ENCODE data around the gene ABHD10.
A peak's percentile ranks its signal among the peaks of the same experiment; 100 is the strongest.

Gene ABHD10

DNA sequence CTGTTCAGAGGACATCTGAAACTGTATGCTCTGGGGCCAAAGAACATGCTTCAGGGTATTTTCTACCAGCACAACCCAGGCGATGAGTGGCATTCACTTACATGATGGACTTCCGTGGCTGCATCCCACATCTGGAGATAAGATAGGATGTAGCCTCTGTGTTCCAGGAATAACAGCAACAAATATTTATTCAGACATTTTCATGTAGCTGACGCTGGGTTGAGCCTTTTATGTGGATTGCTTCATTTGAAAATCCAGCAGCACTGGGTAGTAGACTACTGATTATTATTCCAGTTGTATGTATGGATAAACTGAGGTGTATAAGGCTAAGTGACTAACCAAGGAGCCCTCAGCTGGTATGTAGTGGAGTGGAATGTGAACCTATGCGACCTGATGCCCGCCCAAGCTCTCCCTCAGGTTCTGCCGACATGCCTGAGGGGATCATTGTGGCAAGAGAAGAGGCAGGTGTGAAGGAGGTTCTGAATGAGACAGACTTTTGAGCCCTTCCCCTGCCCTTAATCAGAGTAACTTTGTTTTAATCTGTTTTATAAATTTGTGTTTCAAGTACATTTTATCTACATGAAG lies 25.9 kb upstream of the ABHD10 start:
- no peaks in the 10 kb centered on the region for H3K4me1 Mint-ChIP-seq
- no peaks in the 10 kb centered on the region for H3K9me3 Mint-ChIP-seq
- CTCF ChIA-PET: no interaction called here
- no peak overlapping the region for H3K4me3 Mint-ChIP-seq
- no peak for DNase-seq
- no peak overlapping the region for H3K27ac Mint-ChIP-seq
- no peaks in the 10 kb centered on the region for H3K36me3 Mint-ChIP-seq
- peaks cover 4% of the 10 kb centered on the region for H3K27me3 Mint-ChIP-seq

DNA sequence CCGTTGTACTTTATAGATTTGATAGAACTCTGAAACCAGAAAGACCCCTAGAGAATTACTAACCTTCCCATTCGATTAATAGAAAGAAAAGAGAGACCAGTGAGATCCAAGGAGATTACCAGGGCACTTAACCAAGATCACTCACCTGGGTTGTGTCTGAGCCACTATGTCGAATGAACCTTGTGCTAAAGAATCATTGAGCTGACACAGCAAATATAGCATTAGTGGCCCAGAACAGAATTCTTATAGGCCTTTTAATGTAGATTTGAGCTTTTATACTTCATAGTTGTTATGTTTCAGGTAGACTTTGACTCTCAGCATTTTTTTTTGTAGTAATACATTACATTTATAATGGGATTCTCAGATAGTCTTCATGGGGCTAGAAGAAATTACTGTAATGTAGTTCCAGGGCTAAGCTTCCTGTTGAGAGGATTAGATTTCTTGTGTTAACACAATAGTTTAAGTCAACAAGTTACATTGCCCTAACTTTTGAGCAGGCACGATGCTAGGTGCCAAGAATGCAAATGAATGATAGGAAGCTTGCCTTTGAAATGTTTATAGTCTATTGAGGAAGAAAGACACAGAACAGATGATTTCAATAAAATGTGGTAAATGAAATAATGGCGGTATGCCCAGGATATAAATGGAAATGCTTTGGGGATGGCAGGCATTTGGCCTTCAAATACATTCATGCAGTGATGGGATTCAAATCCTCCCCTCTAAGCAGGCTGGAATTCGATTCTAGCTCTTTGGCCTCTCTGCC lies 24.4 kb upstream of the ABHD10 start:
- Mint-ChIP-seq H3K4me3 (no peak overlapping the region), H3K27ac (no peak overlapping the region), H3K4me1 (no peaks in the 10 kb centered on the region), H3K36me3 (no peaks in the 10 kb centered on the region), H3K27me3 (peaks cover 4% of the 10 kb centered on the region), H3K9me3 (no peaks in the 10 kb centered on the region)
- DNase-seq: no peak
- CTCF ChIA-PET: interaction anchor here (1.2 to 3.3 kb wide), 2 partner anchors 14 to 239 kb away, joined by 3 to 14 read pairs; no protein-coding TSS in a partner anchor

DNA sequence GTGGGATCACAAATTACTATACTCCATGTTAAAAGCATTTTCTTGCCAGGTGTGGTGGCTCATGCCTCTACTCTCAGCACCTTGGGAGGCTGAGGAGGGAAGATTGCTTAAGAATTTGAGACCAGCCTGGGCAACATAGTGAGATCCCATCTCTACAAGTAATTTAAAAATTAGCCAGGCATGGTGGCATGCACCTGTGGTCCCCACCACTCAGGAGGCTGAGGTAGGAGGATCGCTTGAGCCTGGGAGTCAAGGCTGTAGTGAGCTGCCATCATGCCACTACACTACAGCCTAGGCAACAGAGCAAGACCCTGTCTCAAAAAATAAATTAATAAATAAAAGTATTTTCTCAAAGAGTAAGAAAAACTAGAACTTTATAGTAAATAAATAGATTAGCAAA lies 22.9 kb upstream of the ABHD10 start:
- no peaks in the 10 kb centered on the region for H3K4me1 Mint-ChIP-seq
- CTCF ChIA-PET: interaction anchor here (0.6 to 3.3 kb wide), 2 partner anchors 12 to 92 kb away, joined by 4 to 14 read pairs; no protein-coding TSS in a partner anchor
- H3K4me3 Mint-ChIP-seq: no peak overlapping the region
- H3K36me3 Mint-ChIP-seq: no peaks in the 10 kb centered on the region
- no peaks in the 10 kb centered on the region for H3K9me3 Mint-ChIP-seq
- no peak for DNase-seq
- H3K27me3 Mint-ChIP-seq: no peaks in the 10 kb centered on the region
- no peak overlapping the region for H3K27ac Mint-ChIP-seq

GRCh38 chr3:111956449-111956848 lies 22.4 kb upstream of the ABHD10 start:
- H3K4me3 Mint-ChIP-seq: no peak overlapping the region
- H3K27ac Mint-ChIP-seq: no peak overlapping the region
- DNase-seq: no peak
- no peaks in the 10 kb centered on the region for H3K36me3 Mint-ChIP-seq
- no peaks in the 10 kb centered on the region for H3K27me3 Mint-ChIP-seq
- CTCF ChIA-PET: interaction anchor here (0.6 to 3.3 kb wide), 3 partner anchors 11 to 92 kb away, joined by 3 to 14 read pairs (median 4); no protein-coding TSS in a partner anchor
- no peaks in the 10 kb centered on the region for H3K9me3 Mint-ChIP-seq
- no peaks in the 10 kb centered on the region for H3K4me1 Mint-ChIP-seq

- Mint-ChIP-seq H3K27ac (no peak overlapping the region), H3K4me1 (no peaks in the 10 kb centered on the region), H3K27me3 (no peaks in the 10 kb centered on the region), H3K9me3 (no peaks in the 10 kb centered on the region), H3K36me3 (no peaks in the 10 kb centered on the region), H3K4me3 (no peak overlapping the region)
- CTCF ChIA-PET: interaction anchor here (0.8 to 3.3 kb wide), 2 partner anchors 11 to 57 kb away, joined by 3 to 14 read pairs; no protein-coding TSS in a partner anchor
- no peak for DNase-seq
These were observed 21.7 kb upstream of the ABHD10 start for GRCh38 chr3:111956995-111957734.

- no peaks in the 10 kb centered on the region for H3K27me3 Mint-ChIP-seq
- no peaks in the 10 kb centered on the region for H3K36me3 Mint-ChIP-seq
- H3K27ac Mint-ChIP-seq: no peak overlapping the region
- CTCF ChIA-PET: interaction anchor here (1.4 to 11.5 kb wide), 3 partner anchors 101 to 293 kb away, joined by 3 to 199 read pairs (median 4); no protein-coding TSS in a partner anchor
- no peaks in the 10 kb centered on the region for H3K9me3 Mint-ChIP-seq
- DNase-seq: no peak
- no peaks in the 10 kb centered on the region for H3K4me1 Mint-ChIP-seq
- no peak overlapping the region for H3K4me3 Mint-ChIP-seq
These were observed 17.2 kb upstream of the ABHD10 start for GRCh38 chr3:111961461-111962164.

- H3K4me3 Mint-ChIP-seq: no peak overlapping the region
- no peaks in the 10 kb centered on the region for H3K9me3 Mint-ChIP-seq
- no peaks in the 10 kb centered on the region for H3K36me3 Mint-ChIP-seq
- DNase-seq: no peak
- no peaks in the 10 kb centered on the region for H3K27me3 Mint-ChIP-seq
- H3K27ac Mint-ChIP-seq: no peak overlapping the region
- peaks cover 6% of the 10 kb centered on the region for H3K4me1 Mint-ChIP-seq
- CTCF ChIA-PET: interaction anchor here (1.4 to 11.5 kb wide), 2 partner anchors 245 to 295 kb away, joined by 4 to 199 read pairs; no protein-coding TSS in a partner anchor
These were observed 15.4 kb upstream of the ABHD10 start for GRCh38 chr3:111963424-111963823.

DNA sequence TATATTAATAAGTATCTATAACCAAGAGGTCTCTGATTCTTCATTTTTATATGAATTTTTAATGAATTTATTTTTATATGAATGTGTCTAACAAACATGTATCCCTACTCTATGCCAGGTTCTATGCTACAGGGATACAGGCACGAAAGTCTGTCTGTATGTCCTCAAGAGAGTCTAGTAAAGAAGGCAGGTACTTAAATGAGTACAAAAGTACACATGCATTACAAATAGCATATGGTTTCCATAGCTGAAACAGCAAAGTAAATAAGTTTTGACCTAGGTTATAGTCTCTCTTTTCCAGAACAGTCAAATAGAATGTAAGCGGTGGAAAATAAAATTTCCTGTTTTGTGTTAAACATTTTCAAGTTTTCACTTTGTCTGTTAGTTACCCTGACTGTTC lies 13.3 kb upstream of the ABHD10 start:
- DNase-seq: no peak
- no peak overlapping the region for H3K27ac Mint-ChIP-seq
- H3K4me1 Mint-ChIP-seq: peaks cover 6% of the 10 kb centered on the region
- CTCF ChIA-PET: interaction anchor here (0.8 to 11.5 kb wide), 7 partner anchors 13 to 247 kb away, joined by 3 to 199 read pairs (median 4); partner anchors contain the start of gene ABHD10
- H3K27me3 Mint-ChIP-seq: no peaks in the 10 kb centered on the region
- no peak overlapping the region for H3K4me3 Mint-ChIP-seq
- H3K9me3 Mint-ChIP-seq: no peaks in the 10 kb centered on the region
- no peaks in the 10 kb centered on the region for H3K36me3 Mint-ChIP-seq

GRCh38 chr3:111967068-111967467 lies 11.8 kb upstream of the ABHD10 start:
- Mint-ChIP-seq H3K4me1 (peaks cover 9% of the 10 kb centered on the region), H3K27ac (no peak overlapping the region), H3K27me3 (peaks cover 5% of the 10 kb centered on the region), H3K9me3 (no peaks in the 10 kb centered on the region), H3K36me3 (no peaks in the 10 kb centered on the region), H3K4me3 (no peak overlapping the region)
- no peak for DNase-seq
- CTCF ChIA-PET: interaction anchor here (0.6 to 11.5 kb wide), 23 partner anchors 8 to 807 kb away, joined by 3 to 199 read pairs (median 5); partner anchors contain the start of genes ABHD10 and PHLDB2

DNA sequence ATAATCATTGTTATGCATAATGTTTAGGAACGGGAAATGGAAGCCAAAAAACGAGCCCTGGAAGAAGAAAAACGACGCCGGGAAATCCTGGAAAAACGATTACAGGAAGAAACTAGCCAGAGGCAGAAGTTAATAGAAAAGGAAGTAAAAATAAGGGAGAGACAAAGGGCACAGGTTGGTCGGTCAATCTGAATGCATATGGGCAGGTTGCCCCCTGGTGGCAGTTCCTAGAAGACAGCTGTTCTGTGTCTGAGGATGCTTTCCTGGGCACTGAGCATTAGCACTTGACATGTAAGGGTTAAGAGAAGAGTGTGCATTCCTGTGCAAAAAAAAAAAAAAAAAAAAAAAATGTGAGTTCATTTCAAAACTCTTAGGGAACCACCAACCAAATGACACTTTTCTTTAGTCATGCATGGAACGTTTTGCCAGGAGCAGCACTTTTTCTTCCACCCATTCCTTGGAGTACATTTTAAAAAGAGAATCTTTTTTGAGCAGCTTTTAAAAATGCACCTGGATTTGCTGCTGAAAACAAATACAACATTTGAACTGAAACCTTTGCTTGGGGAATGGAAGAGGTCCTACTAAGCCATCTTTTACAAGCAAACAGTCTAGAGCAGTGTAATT lies 11.1 kb upstream of the ABHD10 start:
- CTCF ChIA-PET: interaction anchor here (0.7 to 11.5 kb wide), 24 partner anchors 10 to 806 kb away, joined by 3 to 199 read pairs (median 5); partner anchors contain the start of genes ABHD10 and PHLDB2
- H3K4me1 Mint-ChIP-seq: peaks cover 9% of the 10 kb centered on the region
- peak; percentile 87 for DNase-seq
- no peak overlapping the region for H3K4me3 Mint-ChIP-seq
- H3K27me3 Mint-ChIP-seq: peaks cover 5% of the 10 kb centered on the region
- H3K9me3 Mint-ChIP-seq: no peaks in the 10 kb centered on the region
- no peak overlapping the region for H3K27ac Mint-ChIP-seq
- H3K36me3 Mint-ChIP-seq: no peaks in the 10 kb centered on the region

GRCh38 chr3:111968319-111969054 lies 10.3 kb upstream of the ABHD10 start:
- peaks cover 9% of the 10 kb centered on the region for H3K4me1 Mint-ChIP-seq
- no peaks in the 10 kb centered on the region for H3K36me3 Mint-ChIP-seq
- H3K4me3 Mint-ChIP-seq: no peak overlapping the region
- DNase-seq: no peak
- CTCF ChIA-PET: interaction anchor here (0.7 to 11.5 kb wide), 23 partner anchors 10 to 391 kb away, joined by 3 to 199 read pairs (median 5); partner anchors contain the start of genes ABHD10 and PHLDB2
- H3K27ac Mint-ChIP-seq: no peak overlapping the region
- H3K27me3 Mint-ChIP-seq: peaks cover 5% of the 10 kb centered on the region
- no peaks in the 10 kb centered on the region for H3K9me3 Mint-ChIP-seq

DNA sequence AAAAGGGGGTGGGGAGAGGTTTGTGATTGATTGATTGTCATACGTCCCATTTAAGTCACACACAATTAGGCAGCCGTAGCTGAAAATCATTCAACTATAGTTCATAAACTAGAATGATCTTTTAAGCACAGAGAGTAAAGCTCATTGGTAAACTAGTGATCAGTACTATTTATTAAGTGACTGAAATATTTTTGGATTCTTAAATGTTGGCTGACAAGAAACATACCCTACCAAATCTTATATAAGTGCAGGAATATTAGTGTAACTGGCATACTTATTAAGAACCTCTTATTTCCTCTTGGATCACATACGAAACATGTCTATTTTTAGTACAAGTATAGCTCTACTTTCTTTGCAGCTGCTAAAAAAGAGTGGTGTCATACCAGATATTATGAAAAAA lies 8.4 kb upstream of the ABHD10 start:
- no peak for DNase-seq

More for the DNA sequence above, 8.4 kb upstream of the ABHD10 start:
- no peak overlapping the region for H3K27ac Mint-ChIP-seq
- CTCF ChIA-PET: interaction anchor here (0.7 to 11.5 kb wide), 6 partner anchors 9 to 252 kb away, joined by 3 to 199 read pairs (median 4); partner anchors contain the start of gene ABHD10
- no peak overlapping the region for H3K4me3 Mint-ChIP-seq
- H3K9me3 Mint-ChIP-seq: no peaks in the 10 kb centered on the region
- no peaks in the 10 kb centered on the region for H3K36me3 Mint-ChIP-seq
- H3K27me3 Mint-ChIP-seq: peaks cover 5% of the 10 kb centered on the region
- peaks cover 9% of the 10 kb centered on the region for H3K4me1 Mint-ChIP-seq

Data from activated naive CD4-positive, alpha-beta T cell treated with anti-CD3 and anti-CD28 coated beads, Interleukin-2, amount 10 ng/mL, durations not matched to agents 7 days and 5 days (primary cell).